K562 (cell line): ENCODE measurements around the gene CHCHD6.

ENCODE experiments used
- CREM ChIP-seq: IDR thresholded peaks from 2 replicates; pipeline ENCODE4 v1.6.1; 2014; ENCODE audit warnings: antibody characterized with exemption, low read depth
- FIP1L1 ChIP-seq: fragments of 200-400 bp; formaldehyde crosslinking; IDR thresholded peaks from 2 replicates; pipeline ENCODE4 v1.6.1; 2018; ENCODE audit warnings: mild to moderate bottlenecking, low read depth, low read length; ENCODE audit not compliant: poor library complexity, severe bottlenecking
- ZNF324 ChIP-seq: fragments of 250-450 bp; sonication (Bioruptor Pico); IDR thresholded peaks from 2 replicates; pipeline ENCODE4 v1.4.0; 2020; ENCODE audit warnings: mild to moderate bottlenecking
- ZNF830 ChIP-seq: fragments of 250-450 bp; sonication (Bioruptor Pico); IDR thresholded peaks from 2 replicates; pipeline ENCODE4 v1.5.0; 2021; ENCODE audit warnings: mild to moderate bottlenecking
- TF ChIP-seq, protein P1 (sequence below): sonication (generic); formaldehyde crosslinking; IDR thresholded peaks from 2 replicates; pipeline ENCODE4 v1.5.0; 2020; ENCODE audit warnings: missing genetic modification reagents

DNA sequence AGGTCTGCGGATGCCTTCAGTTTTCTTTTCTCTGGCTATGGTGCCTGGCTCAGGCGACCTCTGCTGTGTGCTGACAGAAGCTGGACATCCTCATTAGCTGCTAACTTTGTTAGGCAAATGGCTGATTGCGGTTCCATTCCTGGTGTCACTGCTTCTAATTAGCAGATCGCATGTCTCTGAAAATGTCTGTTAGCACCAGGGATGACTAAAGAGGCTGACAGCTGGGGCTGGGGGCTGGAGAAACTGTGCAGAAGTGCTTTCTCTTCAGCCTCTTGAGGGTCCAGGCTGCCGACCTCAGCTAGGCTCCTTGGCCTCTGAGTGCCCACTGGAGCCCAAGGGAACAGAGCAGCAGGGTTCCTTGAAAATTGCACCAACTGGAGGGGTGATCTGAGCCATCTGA lies 39.3 kb downstream of the CHCHD6 start:
- no peak for TF ChIP-seq ZNF324 (CRISPR knock-in tag)
- no peak for TF ChIP-seq ZNF830 (CRISPR knock-in tag)
- TF ChIP-seq, protein P1, sequence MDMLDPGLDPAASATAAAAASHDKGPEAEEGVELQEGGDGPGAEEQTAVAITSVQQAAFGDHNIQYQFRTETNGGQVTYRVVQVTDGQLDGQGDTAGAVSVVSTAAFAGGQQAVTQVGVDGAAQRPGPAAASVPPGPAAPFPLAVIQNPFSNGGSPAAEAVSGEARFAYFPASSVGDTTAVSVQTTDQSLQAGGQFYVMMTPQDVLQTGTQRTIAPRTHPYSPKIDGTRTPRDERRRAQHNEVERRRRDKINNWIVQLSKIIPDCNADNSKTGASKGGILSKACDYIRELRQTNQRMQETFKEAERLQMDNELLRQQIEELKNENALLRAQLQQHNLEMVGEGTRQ = no peak
- no peak for TF ChIP-seq CREM
- TF ChIP-seq FIP1L1 = no peak
